GM18519 (cell line): ENCODE measurements around the gene MAP6.
"Not testable (repeated sequence)": the region's sequence is repeated elsewhere in the genome, so short reads cannot be mapped to it uniquely, and the experiment has no call there.

Experiments used
- ATAC-seq: cut with Tn5 transposase; IDR thresholded peaks from one replicate; pipeline ENCODE4 v1.9.1; 2021; ENCODE audit warnings: mild to moderate bottlenecking, moderate library complexity; ENCODE audit not compliant: unreplicated experiment, low FRiP score

The MAP6 gene

DNA sequence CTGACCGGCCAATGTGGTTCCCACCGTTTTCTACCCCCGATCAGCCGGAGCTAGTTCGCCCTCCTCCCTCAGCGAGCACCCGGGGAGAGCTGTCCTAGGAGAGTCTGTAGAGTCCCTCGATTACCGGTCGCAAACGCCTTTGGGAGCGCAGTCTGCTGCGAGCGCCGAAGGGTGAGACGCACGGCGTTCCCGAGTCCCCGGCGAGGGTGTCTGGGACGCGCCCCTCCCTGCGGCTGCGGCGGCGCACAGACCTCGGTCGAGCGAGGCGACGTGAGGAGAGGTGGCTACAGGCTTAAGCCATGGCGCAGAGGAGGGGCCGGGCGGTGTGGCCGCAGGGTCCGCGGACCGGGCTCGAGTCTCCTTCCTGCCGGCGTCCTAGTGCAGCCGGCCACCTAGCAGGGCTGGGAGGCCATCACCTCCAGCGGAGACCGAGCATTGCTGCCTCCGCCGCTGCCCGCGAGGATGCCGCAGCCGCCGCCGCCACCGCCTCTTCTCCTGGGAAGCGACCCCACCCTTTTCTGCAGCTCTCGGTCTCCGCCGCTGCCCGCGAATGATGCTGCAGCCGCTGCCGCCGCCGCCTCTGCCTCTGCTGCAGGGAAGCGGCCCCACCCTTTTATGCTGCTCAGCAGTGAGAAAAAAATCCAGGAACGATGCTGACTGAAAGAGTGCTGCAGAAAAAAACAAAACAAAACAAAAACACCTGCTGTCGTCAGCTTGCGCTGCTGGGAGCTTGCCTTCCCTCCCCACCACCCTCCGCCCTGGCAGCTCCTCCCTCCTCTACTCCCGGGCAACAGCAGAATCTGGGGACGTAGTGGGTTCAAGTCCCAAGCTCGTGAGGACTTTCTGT is at the start of gene MAP6:
MAP6 (minus strand) TSS at position 588 of the 847 bp plus-strand sequence. CDS start 669 bp downstream, outside the sequence.
- ATAC-seq = no peak

DNA sequence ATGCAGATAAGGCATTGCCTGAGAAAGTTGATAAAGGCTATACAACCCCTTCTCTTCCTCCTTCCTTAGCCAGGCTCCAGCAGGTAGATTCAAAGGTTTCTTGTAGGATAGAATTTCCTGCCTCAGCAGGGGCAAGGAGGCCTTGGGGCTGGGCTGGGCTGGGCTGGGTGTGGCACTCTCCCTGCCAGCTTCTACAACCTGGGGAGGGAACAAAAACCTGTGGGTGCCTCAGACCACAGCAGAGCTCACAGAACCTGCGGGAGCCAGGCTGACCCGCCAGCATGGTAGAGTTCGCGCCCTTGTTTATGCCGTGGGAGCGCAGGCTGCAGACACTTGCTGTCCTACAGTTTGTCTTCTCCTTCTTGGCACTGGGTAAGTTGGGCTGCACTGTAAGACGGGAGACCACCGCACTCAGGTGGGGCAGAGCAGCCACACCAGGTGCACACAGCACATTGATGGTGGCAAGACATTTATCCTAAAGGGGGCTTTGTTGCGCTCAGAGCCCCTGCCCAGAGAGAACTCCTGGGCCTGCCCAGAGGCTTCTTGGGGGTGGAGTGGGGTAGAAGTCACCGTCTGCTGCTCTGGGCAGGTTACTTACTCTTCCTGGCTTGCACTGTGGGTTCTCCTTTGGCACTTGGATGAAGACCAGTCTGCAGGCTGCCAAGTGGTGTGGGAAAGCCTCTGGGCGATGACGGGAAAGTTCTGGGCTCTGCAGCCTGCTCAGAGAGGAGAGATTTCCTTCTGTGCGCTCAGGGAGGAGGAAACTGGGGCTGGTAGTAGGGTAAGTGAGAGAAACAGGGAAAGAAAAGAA is 49.0 kb upstream of the MAP6 start, which contains the start of gene MOGAT2:
MOGAT2 (plus strand) TSS at position 231 of the 811 bp plus-strand sequence; CDS start at position 282, 51 bp downstream.
- ATAC-seq = no peak

DNA sequence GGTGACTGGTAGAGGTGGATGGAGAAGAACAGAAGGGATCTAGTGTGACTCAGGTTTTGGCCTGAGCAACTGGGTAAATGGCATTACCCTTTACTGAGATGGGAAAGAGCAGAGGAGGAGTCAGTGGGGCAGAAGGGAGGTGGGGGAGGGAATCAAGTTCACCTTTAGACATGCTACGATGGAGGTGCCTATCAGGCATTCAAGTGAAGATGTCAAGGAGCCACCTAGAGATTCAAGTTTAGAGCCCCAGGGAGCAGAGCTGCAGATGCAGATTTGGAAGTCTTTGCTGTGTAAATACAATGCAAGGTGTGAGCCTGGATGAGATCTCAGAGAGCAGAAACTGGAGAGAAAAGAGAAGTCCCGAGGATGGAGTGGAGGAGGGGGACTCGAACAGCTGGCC is 47.8 kb upstream of the MAP6 start:
- no peak for ATAC-seq

DNA sequence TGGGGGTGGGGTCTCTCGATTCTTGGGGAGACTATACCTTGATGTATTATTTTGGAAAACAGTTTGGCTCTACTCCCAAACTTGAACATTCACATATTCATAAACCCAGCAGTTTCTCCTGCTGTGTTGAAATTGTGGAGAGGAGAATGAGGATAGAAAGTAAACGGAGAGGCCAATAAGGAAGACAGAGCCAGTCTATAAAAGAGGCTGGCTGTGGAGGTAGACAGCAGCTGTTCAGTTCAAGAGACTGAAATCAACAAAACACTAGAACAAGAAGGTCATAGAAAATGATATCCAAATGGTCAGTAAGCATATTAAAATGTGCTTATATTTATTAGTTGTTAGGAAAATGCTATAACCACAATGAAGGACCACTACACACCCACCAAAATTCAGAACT is 46.9 kb upstream of the MAP6 start:
- no peak for ATAC-seq

DNA sequence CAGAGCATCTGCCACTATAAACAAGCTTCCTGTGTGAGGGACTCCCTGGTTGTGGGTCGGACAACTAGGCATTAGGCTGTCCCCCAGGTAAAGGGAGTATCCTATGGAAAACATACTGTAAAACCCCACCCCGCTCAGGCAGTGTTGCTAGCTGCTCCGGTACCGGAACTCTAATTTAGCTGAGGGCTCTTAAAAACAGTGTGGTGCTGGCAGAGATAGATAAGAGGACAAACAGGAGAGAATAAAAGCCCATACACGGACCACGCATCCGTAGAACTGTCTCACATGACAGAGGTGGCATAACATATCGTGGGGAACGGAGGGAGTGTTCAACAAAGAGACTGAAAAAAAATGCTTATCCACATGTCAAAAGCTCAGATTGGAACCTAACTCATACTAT is 45.4 kb upstream of the MAP6 start:
- ATAC-seq = no peak

DNA sequence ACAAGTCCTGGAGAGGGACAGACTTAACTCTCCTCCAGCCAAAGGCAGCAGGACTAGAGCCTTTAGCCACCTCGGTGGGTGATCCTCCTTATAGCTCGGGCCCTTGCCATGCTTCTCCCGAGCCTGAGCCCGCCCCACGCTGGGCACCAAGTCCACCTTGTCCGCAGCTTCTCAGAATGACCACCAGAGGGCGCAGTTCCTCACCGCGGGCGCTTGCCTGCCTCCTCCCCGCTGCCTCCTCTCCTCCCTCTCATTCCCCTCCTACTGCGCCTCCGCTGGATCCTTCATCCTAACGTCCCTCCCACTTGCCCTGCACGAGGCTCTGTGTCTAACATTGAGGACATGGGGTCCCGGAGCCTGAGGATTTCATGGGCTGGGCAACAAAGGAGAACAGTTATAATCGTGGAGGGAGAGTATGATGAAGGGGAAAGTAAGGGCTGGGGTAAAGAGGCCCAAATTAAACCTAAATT is 37.5 kb upstream of the MAP6 start:
- no peak for ATAC-seq

DNA sequence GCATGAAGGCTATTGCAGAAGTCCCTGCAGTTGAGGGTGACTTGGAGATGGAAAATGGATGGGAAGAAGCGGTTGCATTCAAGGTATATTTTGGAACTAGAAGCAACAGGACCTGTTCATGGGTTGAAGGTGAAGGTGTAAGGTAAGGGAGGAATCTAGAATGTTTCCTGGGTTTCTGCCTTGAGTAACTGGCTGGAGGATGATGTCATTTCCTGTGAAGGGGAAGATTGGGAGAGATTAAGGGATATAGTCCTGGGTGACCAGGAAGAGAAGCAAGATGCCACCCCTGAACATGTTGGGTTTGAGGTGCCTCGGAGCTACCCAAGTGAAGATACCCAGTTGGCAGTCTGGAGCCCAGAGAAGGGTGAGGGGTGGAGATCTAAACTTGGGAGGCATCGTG is 36.7 kb upstream of the MAP6 start:
- ATAC-seq = no peak

DNA sequence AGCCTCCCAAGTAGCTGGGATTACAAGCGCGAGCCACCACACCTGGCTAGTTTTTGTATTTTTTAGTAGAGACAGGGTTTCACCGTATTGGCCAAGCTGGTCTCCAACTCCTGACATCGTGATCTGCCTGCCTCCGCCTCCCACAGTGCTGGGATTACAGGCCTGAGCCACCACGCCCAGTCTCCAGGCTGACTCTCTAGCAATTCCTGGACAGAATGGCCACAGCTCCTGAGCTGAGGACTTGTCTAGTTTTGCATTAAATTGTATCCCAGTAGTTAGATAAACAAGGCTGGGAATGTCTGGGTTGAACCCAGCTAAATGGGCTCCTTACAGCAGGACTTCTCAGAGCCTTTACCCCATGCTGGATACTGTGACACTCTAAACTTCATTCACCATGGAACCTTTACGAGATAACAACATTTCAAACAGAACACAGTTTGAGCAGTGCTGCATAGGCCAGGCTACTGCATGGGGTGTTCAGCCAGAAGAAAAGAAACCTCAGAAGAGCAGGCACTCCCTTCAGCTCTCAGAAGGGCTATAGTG is 34.9 kb upstream of the MAP6 start:
- no peak for ATAC-seq

DNA sequence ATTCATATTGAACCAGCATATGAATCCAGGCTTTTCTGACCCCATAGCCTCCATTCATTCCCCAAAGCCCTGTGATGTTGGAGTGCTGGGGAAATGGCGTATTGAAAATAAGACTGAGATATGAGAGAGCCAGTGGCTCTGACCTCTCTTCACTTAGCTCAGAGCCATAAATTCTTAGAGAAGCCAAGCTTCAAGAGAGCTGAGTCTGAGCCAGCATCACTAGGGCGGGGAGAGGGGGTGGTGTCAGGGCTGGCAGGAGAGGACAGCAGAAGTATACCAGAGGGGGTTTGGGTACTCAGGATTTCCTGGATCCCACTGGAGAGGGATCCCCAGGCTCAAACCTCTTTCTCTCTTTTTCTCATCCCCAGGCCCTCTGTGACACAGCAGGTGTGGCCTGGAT is 32.1 kb upstream of the MAP6 start:
- no peak for ATAC-seq

DNA sequence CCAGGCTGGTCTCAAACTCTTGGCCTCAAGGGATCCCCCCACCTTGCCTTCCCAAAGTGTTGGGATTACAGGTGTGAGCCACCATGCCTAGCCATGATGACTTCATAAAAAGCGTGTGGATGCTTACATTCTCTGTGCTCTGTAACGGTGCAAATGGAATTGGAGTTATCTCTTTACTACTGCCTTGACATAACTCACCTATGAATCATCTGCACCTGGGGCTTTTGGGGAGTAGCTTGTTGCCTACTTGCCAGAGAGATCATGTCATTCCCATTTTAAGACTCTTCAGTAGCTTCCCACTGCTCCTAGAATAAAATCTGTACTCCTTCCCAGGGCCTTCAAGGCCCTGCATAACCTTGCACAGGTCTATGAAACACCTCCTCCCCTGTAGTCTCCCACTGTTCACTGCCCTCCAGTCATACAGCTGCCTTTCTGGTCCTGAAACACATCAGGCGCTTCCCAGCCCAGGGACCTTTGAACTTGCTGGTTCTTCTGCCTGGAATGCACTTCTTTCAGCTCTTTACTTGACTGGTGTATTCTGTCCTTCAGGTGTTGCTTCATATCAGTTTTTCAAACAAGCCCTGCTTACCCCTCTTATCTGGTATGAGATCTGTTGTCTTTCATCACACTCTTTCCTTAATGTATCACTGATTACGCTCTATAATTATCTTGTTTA is 29.2 kb upstream of the MAP6 start:
- ATAC-seq = no peak

DNA sequence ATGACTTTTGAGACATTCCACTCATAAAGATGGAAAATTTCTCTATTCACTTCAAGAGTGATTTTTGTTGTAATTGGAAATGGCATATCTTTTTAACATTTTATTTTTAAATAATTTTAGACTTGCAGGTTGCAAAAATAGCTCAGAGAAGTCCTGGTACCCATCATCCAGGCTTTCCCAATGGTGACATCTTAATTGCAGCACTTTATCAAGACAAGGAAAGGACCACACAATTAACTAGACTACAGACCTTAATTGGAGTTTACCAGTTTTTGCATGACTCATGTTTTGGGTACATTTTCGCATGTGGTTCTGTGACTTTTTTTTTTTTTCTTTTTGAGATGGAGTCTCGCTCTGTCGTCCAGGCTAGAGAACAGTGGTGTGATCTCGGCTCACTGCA is 23.0 kb upstream of the MAP6 start:
- ATAC-seq = no peak

DNA sequence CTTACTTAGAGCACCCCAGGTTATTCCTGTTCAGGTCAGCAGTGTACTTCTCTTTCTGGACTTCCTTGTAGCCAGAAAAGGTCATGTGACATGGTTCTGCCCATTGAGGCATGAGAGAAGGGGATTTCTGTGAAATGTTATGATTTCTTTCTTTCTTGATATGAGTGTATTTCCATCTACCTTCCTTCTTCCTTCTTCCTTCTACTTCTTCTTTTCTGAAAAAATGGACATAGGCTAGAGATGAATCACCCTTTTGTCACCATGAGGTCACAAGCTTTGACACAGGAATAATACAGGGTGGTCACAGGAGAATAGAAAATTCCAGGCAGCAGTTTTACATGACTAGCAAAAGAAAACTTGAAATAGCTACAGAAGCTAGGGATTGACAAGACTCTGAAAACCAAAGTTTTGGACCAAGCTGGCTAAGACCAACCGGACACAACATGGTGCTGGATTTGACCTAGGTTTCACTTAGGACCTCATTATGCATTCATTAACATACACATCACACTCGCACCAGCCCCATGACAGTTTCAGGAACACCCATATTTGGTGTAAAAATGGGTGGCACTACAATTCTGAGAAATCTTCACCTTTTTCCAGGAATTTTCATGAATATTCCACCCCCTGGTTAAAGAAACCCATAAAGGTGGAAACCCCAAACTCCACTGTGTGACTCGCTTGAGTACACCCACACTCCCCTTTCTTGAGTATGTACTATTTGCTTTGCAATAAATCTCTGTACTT is 21.2 kb upstream of the MAP6 start:
- ATAC-seq = no peak

DNA sequence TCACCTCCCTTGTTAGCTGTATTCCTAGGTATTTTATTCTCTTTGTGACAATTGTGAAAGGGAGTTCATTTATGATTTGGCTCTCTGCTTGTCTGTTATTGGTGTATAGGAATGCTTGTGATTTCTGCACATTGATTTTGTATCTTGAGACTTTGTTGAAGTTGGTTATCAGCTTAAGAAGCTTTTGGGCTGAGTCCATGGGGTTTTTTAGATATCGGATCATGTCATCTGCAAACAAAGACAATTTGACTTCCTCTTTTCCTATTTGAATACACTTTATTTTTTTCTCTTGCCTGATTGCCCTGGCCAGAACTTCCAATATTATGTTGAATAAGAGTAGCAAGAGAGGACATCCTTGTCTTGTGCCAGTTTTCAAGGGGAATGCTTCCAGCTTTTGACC is 15.0 kb upstream of the MAP6 start:
- ATAC-seq = not testable (repeated sequence)

DNA sequence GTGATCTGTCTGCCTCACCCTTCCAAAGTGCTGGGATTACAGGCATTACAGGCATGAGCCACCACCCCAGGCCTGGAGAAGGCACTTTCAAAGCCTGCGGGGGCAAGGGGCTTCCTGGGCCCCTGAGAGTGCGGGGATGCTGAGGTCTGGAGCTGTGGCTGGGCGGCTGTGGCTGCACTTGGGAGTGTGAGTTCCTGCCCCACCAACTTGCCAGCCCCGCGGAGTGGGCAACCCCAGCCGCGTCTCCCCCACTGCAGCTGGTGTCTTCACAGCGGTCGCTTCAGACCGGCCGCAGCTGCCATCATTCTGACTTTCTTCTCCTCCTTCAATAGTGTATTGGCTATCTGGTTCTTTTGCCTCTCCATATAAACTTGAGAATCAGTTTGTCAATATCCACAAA is 10.7 kb upstream of the MAP6 start:
- ATAC-seq = no peak

DNA sequence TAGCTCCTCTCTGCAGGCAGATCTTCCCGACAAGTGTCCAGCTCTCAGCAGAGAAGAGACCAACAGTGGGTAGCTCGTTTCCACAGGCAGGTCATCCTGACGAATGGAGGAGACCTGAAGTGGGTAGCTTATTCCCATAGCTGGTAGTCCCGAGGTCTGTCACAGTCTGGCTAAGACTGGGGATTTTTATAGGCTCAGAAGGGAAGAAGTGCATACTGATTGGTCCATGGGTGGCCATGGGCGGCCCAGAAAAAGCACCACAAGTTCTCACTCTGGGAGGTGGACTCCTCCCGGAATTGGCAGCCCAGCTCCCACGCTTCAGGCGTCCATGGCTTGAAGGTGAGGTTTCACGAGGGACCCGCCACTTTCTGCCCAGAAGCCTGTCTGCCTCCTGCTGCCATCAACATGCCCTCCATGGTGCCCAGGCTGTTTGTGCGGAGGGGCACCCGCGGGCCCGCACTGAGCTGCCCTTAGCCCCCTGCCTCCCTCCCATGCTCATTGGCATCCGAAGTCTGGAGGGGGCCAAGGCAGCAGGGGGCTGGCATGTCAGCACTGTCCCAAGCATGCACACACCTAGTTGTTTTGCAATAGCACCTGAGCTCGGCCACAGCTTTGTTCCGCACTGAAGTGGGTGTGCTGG is 9.9 kb upstream of the MAP6 start:
- ATAC-seq = no peak

DNA sequence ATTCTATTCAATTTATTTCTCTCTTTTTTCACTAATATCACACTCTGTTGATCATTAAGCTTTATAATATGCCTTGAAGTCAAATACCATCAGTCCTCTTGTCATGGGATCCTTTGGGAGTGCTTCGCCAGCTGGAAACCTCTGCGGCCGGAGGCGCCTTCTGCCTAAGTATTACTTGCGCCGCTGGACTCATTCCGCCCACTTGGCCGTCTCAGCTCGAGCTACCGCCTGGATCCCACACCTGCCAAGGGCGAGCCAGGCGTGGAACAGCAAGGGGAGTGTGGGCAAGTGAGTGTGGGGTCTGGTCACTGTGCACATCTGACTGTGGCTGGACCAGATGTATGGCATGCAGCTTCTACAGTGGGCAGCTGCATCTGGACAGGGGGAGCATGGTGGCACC is 9.1 kb upstream of the MAP6 start:
- ATAC-seq = no peak

DNA sequence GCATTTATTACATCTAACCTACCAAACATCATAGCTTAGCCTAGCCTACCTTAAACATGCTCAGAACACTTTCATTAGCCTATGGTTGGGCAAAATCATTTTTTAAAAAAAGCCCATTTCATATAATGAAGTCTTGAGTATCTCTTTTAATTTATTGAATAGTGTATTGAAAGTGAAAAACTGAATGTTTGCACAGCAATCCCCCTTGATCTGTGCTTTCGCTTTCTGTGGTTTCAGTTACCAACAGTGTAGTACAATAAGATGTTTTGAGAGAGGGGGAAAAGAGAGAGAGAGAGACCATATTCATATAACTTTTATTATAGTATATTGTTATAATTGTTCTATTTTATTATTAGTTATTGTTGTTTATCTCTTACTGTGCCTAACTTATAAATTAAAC is 8.4 kb upstream of the MAP6 start:
- no peak for ATAC-seq

DNA sequence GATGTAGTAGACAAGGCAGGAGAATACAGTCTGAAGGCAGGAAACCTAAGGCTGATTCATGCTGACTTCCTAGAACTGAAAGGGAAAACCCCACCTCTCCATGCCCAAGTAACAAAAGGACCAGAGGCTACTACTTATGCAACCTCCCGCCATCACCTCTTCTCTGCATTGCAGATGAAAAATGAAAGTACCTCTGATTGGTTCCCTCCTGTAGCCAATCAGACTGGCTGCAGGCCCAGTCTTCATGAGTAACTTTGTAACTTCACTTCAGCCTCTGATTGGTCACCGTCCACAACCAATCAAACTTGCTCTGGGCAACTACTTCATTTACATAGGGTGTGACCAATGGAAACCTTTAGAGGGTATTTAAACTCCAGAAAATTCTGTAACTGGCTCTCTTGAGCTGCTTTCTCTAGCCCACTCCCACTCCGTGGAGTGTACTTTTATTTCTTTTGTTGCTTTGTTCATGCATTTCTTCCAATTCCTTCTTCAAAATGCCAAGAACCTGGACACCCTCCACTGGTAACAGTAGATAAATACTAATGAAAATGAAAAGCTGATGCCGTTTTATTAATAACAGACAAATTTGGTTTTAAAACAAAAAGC is 5.2 kb upstream of the MAP6 start:
- no peak for ATAC-seq

DNA sequence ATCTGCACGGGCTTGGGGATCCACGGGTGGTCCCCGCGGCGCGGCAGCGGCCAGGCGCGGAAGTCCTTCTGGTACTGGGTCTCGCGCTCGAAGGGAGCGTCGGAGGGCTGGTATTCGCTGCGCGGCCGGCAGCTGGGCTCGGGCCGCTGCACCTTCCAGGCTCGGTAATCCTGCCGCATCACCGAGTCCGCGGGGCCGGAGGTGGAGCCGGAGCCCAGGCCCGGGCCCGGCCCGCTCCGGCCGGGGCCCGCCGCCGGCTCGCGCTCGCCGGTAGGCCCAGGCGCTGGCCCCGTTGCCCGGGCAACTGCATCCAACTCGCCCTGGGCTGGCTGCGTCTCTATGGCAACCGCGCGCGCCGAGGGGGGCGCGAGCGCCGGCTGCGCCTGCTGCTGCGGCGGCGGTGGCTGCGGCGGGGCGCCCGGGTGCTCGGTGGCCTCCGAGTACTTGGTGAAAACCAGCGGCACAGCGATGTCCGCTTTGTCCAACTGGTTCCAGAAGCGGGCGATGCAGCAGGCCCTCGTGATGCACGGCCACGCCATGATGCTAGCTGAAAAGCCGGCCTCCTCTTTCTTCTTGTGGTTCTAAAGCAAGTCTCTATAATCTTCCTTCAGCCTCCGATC is 897 bp downstream of the MAP6 start:
- ATAC-seq = no peak
